Iris pigment epithelial cell (primary cell): ENCODE measurements around the gene ADGRG3.

ENCODE experiments used
- DNase-seq: peaks from one replicate; pipeline ENCODE4 v3.0.0-alpha.2; 2011; ENCODE audit warnings: low read depth

The ADGRG3 gene

DNA sequence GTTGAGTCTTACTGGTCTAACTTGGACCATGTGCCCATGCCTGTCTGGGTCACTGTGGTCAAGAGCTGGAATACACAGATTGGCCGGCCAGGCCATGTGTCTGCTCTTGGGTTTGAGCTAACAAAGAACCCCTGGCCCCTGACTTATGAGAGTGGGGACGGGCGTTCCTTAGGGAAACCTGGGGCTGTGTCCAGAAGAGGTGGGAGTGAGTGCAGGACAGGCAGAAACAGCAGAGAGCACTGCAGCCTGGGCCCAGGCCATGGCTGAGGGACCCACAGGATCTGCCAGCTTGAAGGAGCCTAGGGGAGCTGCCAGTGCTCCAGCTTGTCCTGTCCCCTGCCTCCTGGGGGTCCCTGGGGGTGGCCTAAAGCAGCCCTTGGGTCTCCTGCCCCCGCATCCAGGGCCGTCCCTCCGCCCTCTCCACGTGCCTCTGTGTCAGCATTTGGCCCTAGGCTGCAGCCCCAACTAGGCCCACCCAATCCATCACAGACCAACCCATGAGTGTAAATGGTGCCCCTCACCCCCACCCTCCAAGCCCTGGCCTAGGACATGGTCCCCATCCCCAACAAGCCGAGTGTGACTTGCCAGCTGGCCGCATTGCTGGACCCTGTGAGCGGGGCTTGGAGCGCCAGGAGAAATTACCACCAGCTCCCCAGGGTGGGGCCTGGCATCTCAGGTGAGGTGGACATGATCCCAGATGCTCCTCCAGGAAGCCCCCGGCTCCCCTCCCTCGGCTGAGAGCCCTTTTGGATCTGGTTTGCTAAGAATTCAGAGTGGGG, 14.0 kb downstream of the ADGRG3 start:
- DNase-seq: no peak

DNA sequence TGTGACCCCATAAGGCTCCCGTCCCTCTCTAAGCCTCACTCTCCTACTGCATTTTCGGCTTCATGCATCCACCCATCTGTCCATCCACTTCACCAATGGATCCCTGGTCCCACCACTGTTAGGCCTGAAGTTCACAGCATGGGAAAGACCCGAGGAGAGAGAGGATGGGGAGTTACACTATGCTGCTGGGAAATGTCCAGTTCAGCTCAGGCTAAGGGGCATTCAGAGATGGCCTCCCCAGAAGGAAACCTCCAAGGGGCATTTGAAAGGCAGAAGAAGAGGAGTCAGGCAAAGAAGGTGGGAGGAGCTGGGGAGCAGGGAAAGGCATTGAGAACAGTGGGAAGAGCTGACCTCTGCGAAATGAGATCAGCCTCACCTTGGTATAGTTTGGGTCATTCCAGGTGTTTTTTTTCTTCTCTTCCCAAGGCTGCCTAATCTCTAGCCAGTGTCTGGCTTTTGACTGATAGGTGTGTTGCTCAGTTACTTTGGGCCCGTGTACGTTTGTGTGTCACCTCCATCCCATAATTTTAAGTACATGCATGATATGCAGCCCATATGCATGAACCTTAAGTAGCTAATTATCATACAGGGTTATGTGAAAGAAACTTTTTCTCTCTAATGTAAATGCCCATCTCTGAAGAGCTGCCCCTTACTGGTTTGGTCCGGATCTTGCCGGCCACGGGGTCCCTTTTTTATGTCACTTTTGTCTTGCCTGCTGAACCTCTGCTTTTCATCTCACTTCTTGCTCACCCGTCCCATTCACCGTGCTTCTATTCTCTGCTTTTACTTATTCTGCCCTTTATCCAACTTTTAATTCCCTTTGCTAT, 14.9 kb downstream of the ADGRG3 start:
- DNase-seq: no peak

DNA sequence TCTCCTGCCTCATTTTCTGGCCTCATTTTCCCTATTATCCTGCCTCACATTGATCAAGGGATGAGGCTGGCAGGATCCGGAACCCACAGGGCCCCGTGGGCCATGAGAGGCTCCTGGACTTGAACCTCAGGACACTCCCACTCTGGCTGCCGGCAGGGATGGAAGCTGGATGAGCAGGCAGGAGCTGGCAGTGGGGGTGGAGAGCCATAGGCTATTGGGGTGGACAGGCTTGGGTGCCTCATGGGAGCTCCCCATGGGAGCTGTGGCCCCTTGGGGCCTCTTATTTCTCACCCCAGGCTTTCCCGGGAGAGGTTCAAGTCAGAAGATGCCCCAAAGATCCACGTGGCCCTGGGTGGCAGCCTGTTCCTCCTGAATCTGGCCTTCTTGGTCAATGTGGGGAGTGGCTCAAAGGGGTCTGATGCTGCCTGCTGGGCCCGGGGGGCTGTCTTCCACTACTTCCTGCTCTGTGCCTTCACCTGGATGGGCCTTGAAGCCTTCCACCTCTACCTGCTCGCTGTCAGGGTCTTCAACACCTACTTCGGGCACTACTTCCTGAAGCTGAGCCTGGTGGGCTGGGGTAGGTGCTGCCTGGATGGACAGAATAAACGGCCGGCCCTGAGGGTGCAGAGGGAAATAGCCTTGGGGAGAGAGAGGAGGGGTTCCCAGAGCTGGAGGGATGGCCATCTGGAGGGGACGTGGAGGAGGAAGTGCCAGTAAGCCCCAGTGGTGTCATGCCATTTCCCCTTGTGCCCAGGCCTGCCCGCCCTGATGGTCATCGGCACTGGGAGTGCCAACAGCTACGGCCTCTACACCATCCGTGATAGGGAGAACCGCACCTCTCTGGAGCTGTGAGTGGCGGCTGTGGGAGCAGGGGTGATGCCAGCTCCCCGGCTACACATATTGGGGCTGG, 15.8 kb downstream of the ADGRG3 start:
- DNase-seq: no peak

DNA sequence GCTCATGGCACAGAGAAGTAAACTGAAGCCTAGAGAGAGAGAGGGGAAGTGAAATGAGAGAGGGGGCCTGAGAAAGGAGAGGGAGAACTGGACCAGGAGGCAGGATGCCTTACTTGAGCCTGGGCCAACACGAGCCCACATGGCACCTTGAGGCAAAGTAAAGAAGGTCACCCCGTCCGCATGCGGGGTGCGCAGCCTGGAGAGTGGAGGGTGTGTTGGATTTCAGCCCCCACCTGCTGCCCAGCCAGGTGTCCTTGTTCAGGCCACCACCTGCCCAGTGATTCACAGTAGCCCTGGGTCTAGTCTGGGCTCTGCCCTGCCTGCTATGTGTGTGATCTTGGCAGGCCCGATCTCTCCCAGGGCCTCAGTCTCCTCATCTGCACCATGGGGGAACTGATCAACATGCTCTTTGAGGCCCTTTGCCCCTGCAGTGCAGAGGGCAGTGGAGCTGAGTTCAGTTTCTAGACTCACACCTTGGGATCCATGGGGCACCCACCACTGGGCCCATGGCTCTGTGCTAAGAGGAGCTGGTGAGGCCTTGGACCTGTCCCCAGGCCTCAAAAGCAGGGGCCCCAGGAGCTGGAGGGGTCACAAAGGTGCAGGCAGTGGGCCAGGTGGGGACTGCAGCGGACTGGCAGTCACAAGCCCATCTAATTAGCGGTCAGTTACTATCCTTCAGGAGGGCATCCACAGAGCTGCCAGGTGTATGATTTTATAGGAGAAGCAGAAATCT, 16.7 kb downstream of the ADGRG3 start:
- DNase-seq: no peak

DNA sequence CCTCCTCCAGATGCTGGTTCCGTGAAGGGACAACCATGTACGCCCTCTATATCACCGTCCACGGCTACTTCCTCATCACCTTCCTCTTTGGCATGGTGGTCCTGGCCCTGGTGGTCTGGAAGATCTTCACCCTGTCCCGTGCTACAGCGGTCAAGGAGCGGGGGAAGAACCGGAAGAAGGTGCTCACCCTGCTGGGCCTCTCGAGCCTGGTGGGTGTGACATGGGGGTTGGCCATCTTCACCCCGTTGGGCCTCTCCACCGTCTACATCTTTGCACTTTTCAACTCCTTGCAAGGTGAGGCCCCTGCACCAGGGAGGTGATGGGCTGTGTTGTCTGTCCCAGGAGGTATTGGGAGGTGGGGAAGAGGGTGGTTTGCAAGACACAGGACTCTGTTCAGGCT, 17.5 kb downstream of the ADGRG3 start:
- no peak for DNase-seq

DNA sequence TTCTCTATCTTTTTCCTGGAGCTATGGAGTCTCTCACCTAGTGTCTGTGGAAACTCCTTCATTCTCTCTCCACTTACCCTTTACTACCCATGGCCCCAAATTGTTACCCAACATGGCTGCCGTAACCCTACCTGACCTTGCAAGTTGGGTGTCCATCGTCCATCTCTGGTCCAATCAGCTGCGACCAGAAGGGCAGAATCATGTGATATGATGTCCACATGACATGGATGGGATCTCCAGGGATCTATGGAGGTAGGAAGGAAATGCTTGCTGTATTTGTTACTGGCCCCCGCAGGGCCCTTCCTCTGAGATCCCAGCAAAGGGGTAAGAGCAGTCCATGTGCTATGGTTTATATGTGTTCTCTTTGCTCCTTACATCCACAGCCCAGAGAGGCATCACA, 18.5 kb downstream of the ADGRG3 start:
- no peak for DNase-seq

DNA sequence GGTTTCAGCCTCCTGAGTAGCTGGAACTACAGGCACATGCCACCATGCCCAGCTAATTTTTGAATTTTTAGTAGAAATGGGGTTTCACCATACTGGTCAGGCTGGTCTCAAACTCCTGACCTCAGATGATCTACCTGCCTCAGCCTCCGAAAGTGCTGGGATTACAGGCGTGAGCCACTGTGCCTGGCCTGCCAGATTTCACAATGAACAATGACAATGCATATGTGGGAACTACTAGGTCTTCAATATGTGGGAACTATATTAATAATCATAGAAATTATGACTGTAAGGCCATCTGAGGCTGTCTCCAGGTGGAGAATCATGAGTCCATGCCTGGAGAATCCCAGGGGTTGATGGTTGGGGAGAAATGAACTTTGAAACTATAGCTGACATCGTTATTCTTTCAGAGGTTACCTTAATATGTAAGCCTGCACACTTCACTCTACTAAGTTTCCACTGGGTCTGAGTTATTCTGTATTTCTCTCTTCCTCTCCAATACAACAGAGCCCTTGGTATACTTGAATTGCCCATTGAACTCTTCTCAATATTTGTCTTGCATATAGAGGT, 19.3 kb downstream of the ADGRG3 start:
- DNase-seq: no peak

DNA sequence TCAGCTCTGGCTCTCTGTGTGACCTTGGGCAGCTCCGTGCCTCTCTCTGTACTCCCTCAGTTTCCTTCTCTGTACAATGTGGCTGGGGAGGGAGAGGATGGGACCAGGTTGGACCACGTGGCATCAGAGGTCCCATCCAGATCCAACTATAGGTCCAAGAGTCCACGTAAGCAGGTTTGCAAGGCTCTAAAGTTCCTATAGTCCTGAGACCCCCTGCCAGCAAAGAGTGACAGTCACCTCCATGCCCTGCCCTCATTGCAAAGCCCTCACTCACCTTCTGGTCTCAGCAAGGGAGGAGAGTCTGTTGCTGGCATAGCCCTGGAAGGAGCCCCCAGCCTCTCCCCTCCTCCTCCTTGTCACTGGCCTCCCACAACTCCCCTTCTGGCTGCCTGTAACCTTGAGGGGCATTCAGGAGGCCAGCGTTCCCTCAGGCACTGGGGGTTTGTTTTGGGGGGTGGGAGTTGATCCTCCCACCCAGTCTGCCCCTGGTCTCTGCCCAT, 20.4 kb downstream of the ADGRG3 start:
- DNase-seq: no peak

DNA sequence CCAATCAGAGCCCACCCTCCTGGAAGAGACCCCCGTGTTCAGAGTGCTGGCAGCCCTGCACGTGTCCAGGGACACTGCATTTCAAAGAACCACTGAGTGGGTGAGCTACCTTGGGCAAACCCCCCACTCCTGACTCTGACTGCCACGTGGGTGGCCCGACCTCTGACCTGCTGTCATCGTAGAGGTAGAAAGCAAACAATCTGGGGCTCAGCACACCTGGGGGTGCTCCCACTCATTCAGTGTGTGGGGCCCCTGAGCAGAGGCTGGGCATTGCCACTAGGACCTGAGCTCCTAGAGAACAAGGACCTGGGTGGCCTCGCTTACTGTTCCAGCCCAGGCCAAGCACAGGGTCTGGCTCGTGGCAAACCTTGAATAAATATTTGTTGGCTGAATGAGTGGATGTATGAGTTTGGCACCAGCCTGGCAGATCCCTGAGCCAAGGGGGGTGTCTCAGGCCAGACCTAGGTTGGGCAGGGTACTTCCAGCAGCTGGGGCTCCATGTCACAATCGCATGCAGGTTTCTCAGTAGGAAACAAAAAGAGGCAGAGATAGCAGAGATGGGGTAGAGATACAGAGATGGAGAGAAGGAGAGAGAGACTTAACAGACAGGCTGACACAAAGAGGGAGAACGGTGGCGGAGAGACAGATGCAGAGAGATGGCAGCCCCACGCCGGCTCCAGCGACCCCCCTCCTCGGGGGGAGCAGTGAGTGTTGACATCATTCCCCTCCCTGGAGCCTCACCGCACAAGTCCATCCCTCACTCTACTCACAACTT, 21.1 kb downstream of the ADGRG3 start:
- no peak for DNase-seq

DNA sequence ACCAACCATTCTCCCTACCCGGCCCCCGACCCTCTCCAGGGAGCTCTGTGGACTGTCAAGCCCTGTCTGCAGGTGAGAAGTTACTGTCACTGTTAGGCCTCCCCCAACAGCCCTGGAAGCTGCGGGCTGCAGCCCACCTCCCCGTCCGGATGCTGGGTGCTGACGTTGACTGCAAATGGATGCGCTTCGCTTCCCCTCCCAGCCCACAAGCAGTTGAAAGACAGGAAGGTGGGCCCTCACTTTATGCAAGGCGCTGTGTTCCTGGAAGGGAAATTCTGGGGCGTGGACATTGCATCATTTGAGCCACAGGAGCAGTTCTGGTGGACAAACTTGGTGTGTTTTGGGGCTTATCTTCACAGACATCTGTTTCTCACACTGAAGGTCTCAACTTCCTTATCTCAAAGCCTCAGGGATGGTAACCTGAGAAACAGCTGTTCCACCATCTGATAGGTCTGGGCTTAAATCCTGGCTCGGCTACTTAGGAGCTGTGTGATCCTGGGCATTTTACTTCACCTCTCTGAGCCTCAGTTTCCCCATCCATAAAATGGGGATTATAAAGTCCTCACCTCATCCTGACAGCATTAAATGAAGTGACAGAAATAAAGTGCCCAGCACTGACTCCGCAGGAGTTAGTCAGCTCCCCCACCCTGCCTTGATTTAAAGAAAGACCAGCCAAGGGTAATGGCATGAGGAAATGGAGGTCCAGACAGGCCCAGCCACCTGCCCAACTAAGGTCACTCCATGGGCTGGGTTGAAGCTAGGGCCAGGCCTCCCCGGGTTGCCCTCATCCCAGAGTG, 21.9 kb downstream of the ADGRG3 start:
- DNase-seq: peak; percentile 34

DNA sequence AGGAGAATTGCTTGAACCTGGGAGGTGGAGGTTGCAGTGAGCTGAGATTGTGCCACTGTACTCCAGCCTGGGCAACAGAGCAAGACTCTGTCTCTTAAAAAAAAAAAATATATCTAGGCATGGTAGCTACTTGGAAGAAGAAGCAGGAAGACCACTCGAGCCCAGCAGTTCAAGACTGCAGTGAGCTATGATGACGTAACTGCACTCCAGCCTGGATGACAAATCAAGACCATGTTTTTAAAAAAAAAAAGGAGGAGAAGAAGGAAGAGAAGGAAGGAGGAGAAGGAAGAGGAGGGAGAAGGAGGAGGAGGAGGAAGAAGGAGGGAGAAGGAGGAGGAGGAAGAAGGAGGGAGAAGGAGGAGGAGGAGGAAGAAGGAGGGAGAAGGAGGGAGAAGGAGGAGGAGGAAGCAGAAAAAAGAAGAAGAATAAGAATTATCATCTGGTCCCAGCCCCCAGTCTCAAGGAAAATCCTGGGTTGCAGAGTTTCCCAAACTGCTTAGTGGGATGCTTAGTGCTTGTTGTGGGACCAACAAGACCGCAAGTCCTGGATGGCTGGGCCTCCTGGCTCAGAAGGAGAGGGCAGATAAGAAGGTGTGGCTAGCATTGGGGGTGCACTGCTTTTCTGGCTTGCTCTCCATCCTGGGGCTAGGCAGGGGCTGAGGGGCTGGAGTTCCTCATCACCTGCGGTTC, 22.8 kb downstream of the ADGRG3 start:
- no peak for DNase-seq

DNA sequence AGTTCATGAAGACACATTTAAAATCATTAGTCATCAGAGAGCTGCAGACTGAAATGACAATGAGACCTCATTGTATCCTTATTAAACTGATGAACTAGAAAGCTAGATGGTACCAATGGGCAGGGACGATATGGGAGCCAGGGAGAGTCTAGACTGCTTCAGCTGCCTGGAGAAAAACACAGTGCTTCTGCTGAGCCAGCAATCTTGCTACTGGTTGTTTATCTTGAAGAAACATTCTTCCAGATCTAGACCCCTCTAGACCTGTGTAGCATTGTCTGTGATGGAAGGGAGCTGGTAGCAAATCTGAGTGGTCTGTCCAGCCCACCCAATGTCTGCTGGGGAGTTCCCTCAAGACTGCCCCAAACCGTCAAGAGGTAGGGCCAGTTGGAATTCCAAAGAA, 24.5 kb downstream of the ADGRG3 start:
- DNase-seq: no peak

DNA sequence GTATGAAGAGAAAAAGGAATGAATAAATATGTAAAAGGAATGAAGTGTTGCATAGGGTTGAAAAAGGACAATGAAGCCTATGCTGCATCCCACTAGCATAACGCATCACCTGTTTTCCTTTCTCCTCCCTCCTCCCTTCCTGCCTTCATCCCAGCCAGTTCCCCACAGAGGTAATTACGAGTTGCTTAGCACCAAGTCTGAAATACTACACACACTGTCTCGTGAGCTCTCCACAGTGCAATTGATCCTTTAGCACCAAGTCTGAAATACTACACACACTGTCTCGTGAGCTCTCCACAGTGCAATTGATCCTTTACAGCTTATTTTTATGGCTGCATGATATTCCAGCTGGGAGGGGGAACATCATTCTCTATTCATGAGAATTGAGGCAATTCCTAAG, 25.4 kb downstream of the ADGRG3 start:
- no peak for DNase-seq

DNA sequence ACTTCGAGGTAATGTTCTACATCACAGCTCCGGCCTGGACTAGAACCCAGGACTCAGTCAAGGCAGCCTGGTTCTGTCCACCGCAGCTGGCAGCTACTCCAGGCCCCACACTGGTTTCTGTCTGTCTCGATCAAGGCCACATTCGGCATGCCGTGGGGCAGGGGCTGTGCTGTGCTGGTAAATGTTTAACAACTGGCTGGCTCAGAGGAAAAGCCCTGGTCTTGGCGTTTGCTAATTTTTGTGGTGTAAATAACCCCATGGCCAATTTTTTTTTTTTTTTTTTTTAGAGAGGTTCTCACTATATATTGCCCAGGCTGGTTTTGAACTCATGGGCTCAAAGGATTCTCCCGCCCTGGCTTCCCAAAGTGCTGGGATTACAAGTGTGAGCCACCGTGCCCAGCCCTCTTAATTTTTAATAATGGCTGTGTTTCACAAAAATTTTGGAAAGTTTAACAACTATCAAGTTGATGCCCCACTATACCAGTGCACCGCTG, 26.2 kb downstream of the ADGRG3 start:
- DNase-seq: no peak

DNA sequence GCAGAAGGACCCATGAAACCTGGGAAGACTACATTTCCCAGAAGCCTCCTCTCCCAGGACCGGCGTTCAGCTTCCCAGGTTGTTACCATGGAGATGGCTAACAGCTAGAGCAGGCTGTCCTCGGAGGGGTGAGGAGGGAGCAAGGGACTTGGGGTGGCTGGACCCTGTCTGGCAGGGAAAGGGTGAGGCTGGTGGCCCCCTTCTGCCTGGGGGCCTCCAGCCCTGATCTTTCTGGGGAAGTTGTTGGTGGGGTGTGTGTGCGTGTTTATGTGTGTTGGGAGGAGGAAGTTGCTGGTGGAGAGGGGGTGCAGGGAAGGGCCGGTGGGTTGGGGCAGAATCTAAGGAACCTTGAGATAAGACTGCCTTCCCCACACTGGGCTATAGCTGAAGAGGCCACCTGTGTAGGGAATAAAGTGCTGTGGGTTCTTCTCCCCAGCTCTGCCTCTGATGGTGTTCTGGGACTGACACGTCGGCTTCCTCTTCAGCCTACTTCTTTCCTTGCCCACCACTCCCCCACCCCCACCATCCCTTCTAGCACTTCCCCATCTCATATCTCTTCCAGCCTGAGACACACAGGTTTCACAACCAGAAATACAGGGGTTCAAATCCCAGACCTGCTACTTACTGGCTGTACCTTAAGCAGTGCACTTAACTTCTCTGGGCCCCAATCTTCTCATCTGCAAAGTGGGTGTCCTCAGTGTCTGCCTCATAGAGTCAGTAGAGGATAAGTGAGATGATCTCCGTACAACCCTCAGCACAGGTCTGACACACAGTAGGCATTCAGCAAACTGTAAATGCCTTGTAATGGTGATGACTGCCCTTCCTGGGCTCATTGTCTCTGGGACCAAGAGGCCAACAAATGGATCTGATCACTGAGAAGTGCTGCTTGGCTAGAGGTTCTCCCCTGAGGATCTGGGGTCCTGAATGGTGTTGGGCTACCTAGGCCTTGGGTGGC, 26.9 kb downstream of the ADGRG3 start, which contains the start of gene DRC7:
Gene DRC7, plus strand, starts transcription at position 82 of the 955 bp plus-strand sequence. CDS start 3,144 bp downstream, outside the sequence.
- DNase-seq: peak; percentile 57

DNA sequence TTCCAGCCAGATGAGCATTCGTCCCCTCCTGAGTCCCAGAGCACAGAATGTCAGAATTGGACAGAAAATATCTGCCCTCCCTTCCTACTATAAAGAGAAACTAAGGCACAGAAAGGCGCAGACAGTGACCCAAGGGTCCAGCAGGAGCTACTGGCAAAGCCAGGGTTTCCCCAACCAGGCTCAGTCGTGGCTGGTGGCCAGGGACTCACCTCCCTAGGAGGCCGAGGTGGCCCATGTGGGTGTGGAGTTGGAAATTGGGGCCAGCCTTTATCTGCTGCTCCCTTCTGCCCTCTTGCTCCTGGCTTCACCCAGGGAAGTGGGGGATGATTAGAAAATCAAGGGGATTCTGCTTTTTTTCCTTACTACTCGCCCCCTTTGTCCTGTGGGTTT, 27.6 kb downstream of the ADGRG3 start:
- no peak for DNase-seq

DNA sequence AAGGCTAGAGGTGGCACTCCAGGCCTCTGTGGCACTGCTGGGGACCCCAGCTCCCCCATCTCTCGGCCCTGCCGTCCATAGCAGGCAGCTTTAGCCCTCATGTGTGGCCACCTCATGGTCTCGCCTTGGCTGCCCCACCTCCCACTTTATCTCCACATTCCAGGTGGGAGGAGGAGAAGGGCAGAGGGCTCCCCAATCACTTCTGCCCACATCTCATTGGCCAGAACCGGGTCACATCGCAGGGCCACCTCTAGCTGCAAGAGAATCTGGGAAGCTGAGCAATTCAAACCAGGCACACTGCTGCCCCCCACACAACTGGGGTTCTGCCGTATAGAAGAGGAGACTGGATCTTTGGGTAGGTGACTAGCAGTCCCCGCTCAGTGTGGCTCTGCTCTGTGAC, 28.1 kb downstream of the ADGRG3 start:
- DNase-seq: no peak
